IPS-18c (cell line): ENCODE results near the gene NAT8.

Source experiments
- H3K4me3 ChIP-seq: 2 replicates; pipeline ENCODE4 v1.7.0; 2013; ENCODE audit warnings: low read depth, mild to moderate bottlenecking, low read length, moderate library complexity; ENCODE audit not compliant: insufficient read depth
- H3K9me3 ChIP-seq: one replicate; pipeline ENCODE4 v1.6.1; 2013; ENCODE audit warnings: mild to moderate bottlenecking, low read length, moderate library complexity; ENCODE audit not compliant: control insufficient read depth, insufficient read depth

Gene NAT8

DNA sequence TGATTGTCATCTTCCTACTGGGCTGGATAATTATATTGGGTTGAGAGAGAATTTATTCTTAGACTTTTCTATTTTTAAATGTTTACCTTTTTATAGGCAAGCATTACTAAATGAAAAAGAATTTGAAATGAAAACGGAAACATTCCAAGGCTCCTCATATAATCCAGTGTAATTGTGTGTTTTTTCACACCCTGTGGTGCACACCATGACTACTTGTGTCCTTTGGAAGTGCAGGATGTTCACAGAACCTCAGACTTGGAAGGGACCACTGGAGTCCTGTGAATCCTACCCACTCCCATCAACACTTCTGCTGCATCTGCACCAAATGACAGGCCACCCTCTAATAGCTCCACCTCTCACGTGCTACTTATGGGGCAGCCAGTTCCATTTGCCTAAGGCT is 48.0 kb downstream of the NAT8 start:
- Histone ChIP-seq H3K9me3 (no peaks in the 10 kb centered on the region), H3K4me3 (no peak overlapping the region)

DNA sequence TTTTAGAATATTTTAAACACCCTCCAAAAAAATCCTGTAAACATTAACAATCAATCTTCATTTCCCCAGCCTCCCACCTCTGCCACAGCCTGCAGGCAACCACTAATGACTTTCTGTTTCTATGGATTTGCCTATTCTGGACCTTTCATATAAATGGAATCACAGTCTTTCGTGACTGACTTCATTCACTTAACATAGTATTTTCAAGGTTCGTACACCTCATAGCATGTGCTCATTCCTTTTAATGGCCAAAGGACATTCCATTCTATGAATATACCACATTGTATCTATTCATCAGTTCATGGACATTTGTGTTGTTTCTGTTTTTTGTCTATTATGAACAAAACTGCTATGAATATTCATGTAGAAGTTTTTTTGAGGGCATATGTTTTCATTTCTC is 48.5 kb downstream of the NAT8 start:
- Histone ChIP-seq H3K4me3 (no peak overlapping the region), H3K9me3 (no peaks in the 10 kb centered on the region)
